Brain microvascular endothelial cell (primary cell): ENCODE data around the gene INPP5D.
"Not testable (repeated sequence)": the region's sequence is repeated elsewhere in the genome, so short reads cannot be mapped to it uniquely, and the experiment has no call there.

ENCODE experiments used
- DNase-seq: peaks from one replicate; pipeline ENCODE4 v3.0.0-alpha.2; 2020
- H3K27ac ChIP-seq: fragments of 250-450 bp; sonication (Bioruptor Pico); 2 replicates; pipeline ENCODE4 v1.5.1; 2020; ENCODE audit warnings: mild to moderate bottlenecking, moderate library complexity
- H3K27me3 ChIP-seq: fragments of 250-450 bp; sonication (Bioruptor Pico); replicated peaks from 2 replicates; pipeline ENCODE4 v1.5.1; 2020; ENCODE audit warnings: mild to moderate bottlenecking
- H3K36me3 ChIP-seq: fragments of 250-450 bp; sonication (Bioruptor Pico); replicated peaks from 2 replicates; pipeline ENCODE4 v1.5.1; 2020; ENCODE audit warnings: mild to moderate bottlenecking
- H3K4me3 ChIP-seq: 2 replicates; pipeline ENCODE4 v1.5.1; 2011; ENCODE audit warnings: low read depth, mild to moderate bottlenecking, control low read depth, low read length, moderate library complexity
- in situ Hi-C: cut with HindIII; loops from 2 replicates; pipeline ENCODE4 v1.10.0; 2017; ENCODE audit warnings: low sequenced_read_pairs, low pct_ligation_motif_present
- TF ChIP-seq, protein P1 (sequence below): IDR thresholded peaks from 2 replicates; pipeline ENCODE4 v1.5.1; 2011; ENCODE audit warnings: low read depth, mild to moderate bottlenecking, moderate library complexity, low read length, control low read depth, inconsistent platforms; ENCODE audit errors: missing control alignments

Gene INPP5D

DNA sequence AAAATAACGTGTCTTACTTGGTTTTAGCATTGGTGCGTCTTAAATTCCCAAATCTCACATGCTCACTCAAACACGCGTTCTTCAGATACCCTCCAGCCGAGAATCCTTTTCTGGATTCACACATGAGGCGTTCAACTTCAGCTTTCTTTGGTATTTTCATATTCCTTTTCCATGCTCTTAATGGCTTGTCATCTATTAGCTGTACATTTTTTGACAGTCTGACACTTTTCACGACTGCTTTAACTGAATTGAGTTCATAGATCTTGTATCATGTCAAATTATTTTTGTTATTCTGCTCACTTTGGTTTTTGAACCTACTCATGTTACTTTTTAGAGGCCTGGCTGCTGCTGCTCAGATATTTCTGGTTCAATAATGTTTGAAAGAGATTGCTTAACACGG, 59.0 kb downstream of the INPP5D start:
- TF ChIP-seq, protein P1, sequence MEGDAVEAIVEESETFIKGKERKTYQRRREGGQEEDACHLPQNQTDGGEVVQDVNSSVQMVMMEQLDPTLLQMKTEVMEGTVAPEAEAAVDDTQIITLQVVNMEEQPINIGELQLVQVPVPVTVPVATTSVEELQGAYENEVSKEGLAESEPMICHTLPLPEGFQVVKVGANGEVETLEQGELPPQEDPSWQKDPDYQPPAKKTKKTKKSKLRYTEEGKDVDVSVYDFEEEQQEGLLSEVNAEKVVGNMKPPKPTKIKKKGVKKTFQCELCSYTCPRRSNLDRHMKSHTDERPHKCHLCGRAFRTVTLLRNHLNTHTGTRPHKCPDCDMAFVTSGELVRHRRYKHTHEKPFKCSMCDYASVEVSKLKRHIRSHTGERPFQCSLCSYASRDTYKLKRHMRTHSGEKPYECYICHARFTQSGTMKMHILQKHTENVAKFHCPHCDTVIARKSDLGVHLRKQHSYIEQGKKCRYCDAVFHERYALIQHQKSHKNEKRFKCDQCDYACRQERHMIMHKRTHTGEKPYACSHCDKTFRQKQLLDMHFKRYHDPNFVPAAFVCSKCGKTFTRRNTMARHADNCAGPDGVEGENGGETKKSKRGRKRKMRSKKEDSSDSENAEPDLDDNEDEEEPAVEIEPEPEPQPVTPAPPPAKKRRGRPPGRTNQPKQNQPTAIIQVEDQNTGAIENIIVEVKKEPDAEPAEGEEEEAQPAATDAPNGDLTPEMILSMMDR: no peak
- in situ Hi-C loops: no loop called here
- no peak for DNase-seq
- no peak overlapping the region for H3K4me3 ChIP-seq
- no peaks in the 10 kb centered on the region for H3K27me3 ChIP-seq
- H3K27ac ChIP-seq: no peak overlapping the region
- H3K36me3 ChIP-seq: no peaks in the 10 kb centered on the region

- TF ChIP-seq, protein P1: no peak
- in situ Hi-C loops: no loop called here
- Histone ChIP-seq H3K4me3 (no peak overlapping the region), H3K36me3 (no peaks in the 10 kb centered on the region), H3K27ac (no peak overlapping the region), H3K27me3 (no peaks in the 10 kb centered on the region)
- no peak for DNase-seq
Measured at GRCh38 chr2:233119806-233120205, 59.7 kb downstream of the INPP5D start.

DNA sequence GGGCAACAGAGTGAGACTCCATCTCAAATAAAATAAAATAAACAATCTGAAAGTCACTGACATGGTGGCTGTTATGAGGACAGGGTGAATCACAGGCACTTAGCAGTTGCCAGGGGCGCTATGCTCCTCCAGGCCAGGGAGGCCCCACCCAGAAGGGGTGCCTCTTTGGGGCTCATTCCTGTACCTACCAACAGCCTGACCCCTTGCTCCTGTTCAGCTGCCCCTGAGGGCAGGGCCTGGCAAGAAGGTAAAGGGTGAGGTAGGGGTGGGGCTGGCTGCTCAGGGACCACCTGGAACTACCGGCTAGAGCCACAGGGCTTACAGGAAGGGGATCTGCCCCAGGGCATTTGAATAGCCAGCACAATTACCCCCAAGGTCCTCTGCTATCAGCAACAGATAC, 60.3 kb downstream of the INPP5D start:
- no peak for DNase-seq
- no peak overlapping the region for H3K4me3 ChIP-seq
- H3K27me3 ChIP-seq: no peaks in the 10 kb centered on the region
- no peaks in the 10 kb centered on the region for H3K36me3 ChIP-seq
- in situ Hi-C loops: no loop called here
- H3K27ac ChIP-seq: no peak overlapping the region
- TF ChIP-seq, protein P1: no peak

GRCh38 chr2:233121856-233122255, 61.7 kb downstream of the INPP5D start:
- DNase-seq: no peak
- in situ Hi-C loops: no loop called here
- Histone ChIP-seq H3K4me3 (no peak overlapping the region), H3K36me3 (no peaks in the 10 kb centered on the region), H3K27me3 (no peaks in the 10 kb centered on the region), H3K27ac (no peak overlapping the region)
- TF ChIP-seq, protein P1: no peak

DNA sequence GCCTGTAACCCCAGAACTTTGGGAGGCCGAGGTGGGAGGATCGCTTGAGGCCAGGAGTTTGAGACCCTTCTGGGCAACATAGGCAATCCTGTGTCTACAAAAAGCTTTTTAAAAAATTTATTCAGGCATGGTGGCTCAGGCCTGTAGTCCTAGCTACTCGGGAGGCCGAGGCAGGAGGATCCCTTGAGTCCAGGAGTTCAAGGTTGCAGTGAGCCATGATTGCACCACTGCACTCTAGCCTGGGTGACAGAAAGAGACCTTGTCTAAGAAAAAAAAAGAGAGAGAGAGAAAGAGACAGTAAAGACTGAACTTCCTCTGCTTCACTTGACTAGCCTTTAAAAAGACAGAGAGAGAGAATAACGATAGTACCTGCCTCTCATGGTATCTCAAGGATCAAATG, 62.4 kb downstream of the INPP5D start:
- H3K4me3 ChIP-seq: no peak overlapping the region
- no peak for DNase-seq
- in situ Hi-C loops: no loop called here
- no peaks in the 10 kb centered on the region for H3K27me3 ChIP-seq
- TF ChIP-seq, protein P1: no peak
- H3K27ac ChIP-seq: no peak overlapping the region
- H3K36me3 ChIP-seq: no peaks in the 10 kb centered on the region

DNA sequence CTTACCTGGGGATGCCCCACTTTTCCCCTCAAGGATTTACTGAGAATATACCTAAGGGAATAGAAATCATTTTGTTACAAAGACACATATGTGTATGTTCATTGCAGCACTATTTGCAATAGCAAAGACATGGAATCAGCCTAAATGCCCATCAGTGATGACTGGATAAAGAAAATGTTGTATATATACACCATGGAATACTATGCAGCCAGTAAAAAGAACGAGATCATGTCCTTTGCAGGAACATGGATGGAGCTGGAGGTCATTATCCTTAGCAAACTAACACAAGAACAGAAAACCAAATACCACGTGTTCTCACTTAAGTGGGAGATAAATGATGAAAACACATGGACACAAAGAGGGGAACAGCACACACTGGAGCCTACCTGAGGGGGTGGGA, 63.4 kb downstream of the INPP5D start:
- H3K27me3 ChIP-seq, DNase-seq, H3K4me3 ChIP-seq, in situ Hi-C loops, H3K27ac ChIP-seq, H3K36me3 ChIP-seq: not testable (repeated sequence)
